NCI-H2029 (cell line): ENCODE data around the gene ZNF488.

Experiments used
- DNase-seq: peaks from one replicate; lab custom pipeline; 2025; lab: John Stamatoyannopoulos, UW

The ZNF488 gene

GRCh38 chr10:47366181-47366631, 17.9 kb downstream of the ZNF488 start:
- DNase-seq = no peak

- DNase-seq = no peak
Observed at GRCh38 chr10:47365431-47366180, 18.5 kb downstream of the ZNF488 start.

GRCh38 chr10:47364911-47365310, 19.2 kb downstream of the ZNF488 start:
- no peak for DNase-seq

GRCh38 chr10:47364366-47364765, 19.7 kb downstream of the ZNF488 start:
- DNase-seq = peak; percentile 50

GRCh38 chr10:47363781-47364180, 20.3 kb downstream of the ZNF488 start:
- DNase-seq = no peak

- DNase-seq = no peak
Observed at GRCh38 chr10:47362199-47362598, 21.9 kb downstream of the ZNF488 start.

- DNase-seq = no peak
Observed at GRCh38 chr10:47361293-47361692, 22.8 kb downstream of the ZNF488 start.

- no peak for DNase-seq
Observed at GRCh38 chr10:47360419-47361040, 23.6 kb downstream of the ZNF488 start.

- DNase-seq = no peak
Observed at GRCh38 chr10:47359626-47360418, 24.3 kb downstream of the ZNF488 start.

- DNase-seq = no peak
Observed at GRCh38 chr10:47359101-47359500, 25.0 kb downstream of the ZNF488 start.

GRCh38 chr10:47358457-47358856, 25.6 kb downstream of the ZNF488 start:
- DNase-seq = no peak

GRCh38 chr10:47357911-47358310, 26.2 kb downstream of the ZNF488 start:
- no peak for DNase-seq

- DNase-seq = no peak
Observed at GRCh38 chr10:47357131-47357582, 26.9 kb downstream of the ZNF488 start.

- DNase-seq = no peak
Observed at GRCh38 chr10:47356708-47357107, 27.4 kb downstream of the ZNF488 start.

- no peak for DNase-seq
Observed at GRCh38 chr10:47354900-47355299, 29.2 kb downstream of the ZNF488 start.

- DNase-seq = no peak
Observed at GRCh38 chr10:47354165-47354564, 29.9 kb downstream of the ZNF488 start.

GRCh38 chr10:47353351-47353750, 30.7 kb downstream of the ZNF488 start:
- no peak for DNase-seq

GRCh38 chr10:47351899-47352815, 31.9 kb downstream of the ZNF488 start:
- no peak for DNase-seq

- no peak for DNase-seq
Observed at GRCh38 chr10:47350671-47351640, 33.1 kb downstream of the ZNF488 start.

GRCh38 chr10:47349941-47350371, 34.1 kb downstream of the ZNF488 start:
- DNase-seq = no peak
